NCI-H1436 (cell line): ENCODE data around the gene TEX36.
"Not testable (repeated sequence)": the region's sequence is repeated elsewhere in the genome, so short reads cannot be mapped to it uniquely, and the experiment has no call there.

Experiments used
- DNase-seq: peaks from one replicate; lab custom pipeline; 2025; lab: John Stamatoyannopoulos, UW

Gene TEX36

GRCh38 chr10:125683063-125683462 is at the start of gene TEX36:
Gene TEX36, minus strand, starts transcription at chr10:125683163. Its CDS starts 174 bp downstream, at chr10:125682989.
- DNase-seq, result no peak

DNA sequence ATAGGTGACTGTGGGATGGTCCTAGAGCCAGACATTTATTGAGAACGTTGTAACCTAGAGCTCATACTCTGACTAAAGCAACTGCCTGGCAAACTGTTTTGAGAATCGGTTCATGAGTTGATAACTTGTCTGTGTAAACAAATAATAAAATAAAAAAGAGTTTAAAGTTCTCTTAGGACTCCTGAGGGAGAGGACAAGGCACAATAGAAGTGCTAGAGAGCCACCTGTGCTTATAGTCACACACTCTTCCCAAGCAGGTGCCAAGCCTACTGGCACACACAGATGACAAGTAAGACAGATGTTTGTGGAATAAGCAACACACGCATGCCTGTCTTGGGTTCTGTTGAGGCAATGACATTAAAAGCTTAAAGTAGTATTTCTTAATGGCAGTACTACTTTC is 44.5 kb upstream of the TEX36 start:
- no peak for DNase-seq

- no peak for DNase-seq
Observed at GRCh38 chr10:125726914-125727313, 44.0 kb upstream of the TEX36 start.

GRCh38 chr10:125722811-125723210 is 39.8 kb upstream of the TEX36 start:
- no peak for DNase-seq

DNA sequence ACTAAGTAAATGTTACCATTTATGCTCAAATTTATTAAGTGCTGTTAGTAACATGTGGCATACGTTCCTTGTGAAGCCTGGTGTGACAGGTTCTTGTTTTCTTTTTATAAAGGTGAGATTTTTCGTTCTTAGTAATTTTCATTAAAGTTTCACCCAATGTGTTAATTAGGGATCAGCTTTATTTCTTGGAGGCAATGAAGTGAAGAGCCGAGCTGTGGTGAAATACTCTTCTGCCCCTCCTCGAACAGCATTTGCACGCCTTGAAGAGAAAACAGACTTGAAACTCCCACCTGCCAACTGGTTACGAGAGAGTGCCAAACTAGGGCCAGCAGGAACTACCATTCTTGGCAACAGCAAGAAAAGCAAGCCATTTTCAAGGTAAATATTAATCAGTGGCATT is 38.1 kb upstream of the TEX36 start:
- DNase-seq, result no peak

GRCh38 chr10:125720002-125720382 is 37.0 kb upstream of the TEX36 start:
- DNase-seq, result no peak

DNA sequence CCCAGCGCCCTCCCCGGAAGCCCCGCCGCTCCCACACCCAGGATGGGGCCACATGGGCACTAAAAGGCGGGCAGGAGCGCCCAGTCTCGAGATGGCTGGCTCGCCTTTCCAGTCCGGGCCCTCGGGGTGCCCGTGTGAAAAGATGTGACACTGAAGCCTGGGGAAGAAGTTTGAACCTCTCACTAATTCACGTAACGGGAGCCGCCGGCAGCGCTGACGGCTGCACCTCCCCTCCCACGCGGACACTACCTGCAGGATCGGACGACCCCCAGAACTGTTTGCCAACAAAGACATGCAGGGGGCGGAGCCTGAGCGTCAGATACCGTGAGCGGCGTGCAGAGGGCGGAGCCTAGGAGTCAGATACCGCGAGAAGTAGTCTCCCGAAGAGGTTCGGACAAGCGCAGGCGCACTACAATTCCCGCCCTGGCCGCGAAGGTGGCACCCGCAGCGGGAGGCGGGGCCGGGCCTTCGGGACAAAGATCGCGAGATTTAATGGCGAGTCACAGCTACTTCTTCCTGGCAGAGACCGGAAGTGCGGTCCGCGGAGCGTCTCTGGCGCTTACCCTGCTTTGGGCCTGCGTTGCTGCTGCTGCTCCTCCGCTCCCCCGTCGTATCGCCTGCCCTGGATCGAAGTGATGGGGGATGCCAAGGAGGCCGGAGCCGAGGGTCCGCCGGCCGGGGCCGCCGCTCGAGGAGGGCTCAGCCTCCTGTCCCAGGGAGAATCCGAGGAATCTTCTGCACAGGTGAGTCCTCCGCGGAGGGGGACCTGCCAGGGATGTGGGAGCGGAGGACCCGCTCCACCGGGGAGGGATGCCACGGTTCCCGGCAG is 36.4 kb upstream of the TEX36 start, which contains the start of gene EDRF1:
Gene EDRF1 (plus strand): TSS at position 537 of the 829 bp plus-strand sequence. CDS start 99 bp downstream, at position 636.
- peak; percentile 100 for DNase-seq

DNA sequence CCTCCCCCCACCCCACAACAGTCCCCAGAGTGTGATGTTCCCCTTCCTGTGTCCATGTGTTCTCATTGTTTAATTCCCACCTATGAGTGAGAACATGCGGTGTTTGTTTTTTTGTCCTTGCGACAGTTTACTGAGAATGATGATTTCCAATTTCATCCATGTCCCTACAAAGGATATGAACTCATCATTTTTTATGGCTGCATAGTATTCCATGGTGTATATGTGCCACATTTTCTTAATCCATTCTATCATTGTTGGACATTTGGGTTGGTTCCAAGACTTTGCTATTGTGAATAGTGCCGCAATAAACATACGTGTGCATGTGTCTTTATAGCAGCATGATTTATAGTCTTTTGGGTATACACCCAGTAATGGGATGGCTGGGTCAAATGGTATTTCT is 31.8 kb upstream of the TEX36 start:
- not testable (repeated sequence) for DNase-seq

DNA sequence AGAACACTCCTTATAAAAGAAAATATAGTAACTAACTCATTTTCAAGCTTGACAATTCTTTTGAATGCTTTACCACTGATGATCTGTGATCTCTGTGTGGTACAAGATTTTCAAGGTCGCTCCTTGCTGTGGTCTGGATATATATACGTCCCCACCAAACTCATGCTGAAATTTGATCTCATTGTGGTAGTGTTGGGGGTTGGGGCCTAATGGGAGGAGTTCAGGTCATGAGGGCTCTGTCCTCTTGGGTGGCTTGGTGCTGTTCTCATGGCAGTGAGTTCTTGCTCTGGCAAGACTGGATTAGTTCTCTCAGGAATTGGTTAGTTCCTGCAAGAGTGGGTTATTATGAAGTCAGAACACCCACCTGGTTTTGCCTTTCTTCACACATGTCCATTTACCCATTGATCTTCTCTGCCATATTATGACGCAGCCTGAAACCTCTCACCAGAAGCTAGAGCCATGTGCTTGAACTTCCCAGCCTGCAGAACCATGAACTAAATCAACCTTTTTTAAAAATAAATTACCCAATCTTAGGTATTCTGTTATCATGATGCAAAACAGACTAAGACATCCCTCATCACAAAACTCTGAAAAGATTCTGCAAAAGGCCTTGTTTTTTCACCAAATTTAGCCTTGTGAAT is 28.3 kb upstream of the TEX36 start:
- DNase-seq, result no peak

DNA sequence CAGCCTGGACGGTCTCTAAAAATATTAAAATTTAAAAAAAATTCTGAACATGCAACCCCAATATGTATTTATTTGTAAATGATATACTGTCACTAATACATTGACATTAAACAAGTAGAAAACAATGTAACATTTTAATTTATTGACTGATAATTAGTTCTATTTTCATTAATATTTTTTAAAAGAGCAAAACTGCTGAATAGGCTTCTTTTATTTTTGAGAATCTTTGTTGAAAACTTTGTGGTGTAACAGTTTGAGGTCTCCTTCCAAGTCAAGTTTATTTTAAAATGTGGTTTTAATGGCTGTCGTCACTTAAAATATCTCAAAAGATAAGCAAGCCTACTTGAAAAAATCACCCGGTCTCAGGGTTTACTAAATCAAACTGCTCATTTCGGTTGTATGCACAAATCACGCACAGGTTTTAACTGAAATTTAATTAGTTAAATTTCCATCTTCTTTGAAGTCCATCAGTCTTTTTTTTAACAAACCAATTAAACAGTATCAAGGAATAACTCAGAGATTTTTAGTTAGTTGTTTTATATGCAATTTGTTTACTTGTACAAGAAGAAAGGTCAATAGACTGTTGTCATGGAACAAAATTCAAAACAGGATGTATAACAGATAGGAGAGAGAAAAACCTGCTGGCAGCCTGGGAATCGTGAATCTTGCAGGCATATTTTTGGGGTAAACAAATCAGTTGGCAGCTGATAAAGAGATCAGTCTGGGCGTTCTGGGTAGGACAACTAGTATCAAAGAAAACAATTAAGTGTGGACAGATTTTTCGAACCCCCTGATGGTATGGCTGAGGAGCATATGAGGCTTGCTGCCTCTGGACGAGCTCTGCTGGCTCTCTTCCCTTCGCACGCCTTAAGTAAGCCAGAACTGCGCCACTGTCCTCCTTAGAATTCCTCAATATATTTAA is 26.9 kb upstream of the TEX36 start:
- no peak for DNase-seq

DNA sequence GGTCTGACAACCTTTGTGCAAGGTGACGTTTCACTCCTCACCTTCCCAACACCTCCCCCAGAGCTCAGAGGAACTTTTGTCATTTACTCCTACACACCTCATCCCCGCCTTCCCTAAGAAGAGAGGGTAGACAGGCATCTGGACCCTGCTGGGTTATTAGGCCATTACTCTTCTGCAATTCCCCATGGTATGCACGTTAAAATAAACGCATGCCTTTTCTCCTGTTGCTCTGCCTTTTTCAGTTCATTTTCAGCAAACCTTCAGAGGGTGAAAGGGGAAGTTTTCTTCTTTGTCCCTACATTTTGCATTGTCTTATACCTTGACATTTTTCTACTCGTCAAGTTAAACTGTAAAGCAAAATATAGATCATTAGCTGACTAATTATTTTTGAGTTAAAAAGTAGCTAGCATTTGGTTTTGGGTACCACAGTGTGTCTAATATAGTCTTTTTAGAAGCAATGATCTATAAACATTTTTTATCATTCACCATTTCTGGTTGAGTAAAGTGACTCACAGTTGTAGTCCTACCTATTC is 26.1 kb upstream of the TEX36 start:
- DNase-seq, result no peak

DNA sequence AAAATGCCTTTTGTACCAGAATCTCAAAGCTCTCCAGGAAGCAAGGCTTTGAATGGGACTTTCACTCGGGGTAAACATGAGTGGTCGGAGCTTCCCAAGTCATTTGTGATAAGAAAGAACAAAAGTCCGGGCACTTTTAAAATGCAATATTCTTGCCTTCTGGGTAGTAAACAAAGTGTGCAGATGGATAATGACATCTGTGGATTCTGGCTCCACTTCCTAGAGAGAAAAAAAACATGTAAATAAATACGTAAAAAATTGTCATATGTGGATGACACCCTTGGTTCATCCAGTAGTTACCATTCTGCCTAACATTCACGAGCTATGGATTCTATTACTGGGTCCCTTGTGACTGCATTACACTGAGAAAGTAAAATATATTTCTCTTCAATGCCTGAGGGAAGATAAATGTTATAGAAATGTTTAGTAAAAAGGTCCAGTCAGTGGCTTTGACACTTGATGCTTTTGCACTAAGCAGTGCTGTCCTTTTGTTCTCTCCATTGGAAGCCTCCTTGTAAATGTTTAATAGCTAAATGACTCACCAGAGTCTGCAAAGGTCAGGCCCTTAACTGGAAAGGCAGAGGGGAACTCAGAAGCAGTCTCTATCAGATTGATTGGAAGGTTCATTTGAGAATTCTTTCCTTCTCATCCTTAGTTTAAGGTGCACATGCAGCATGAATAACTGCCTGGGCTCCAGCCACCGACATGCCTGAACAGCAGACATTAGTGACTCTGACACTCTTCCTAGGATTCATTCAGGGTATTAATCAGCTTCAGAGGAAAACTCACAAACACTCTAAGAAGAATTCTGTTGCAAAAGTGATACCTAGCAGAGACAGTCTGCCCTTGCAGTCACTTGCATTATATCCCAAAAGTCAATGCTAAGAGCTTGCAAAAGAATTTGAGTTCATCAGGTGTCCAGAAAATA is 24.8 kb upstream of the TEX36 start:
- DNase-seq, result no peak

- DNase-seq, result no peak
Observed at GRCh38 chr10:125700355-125700911, 17.5 kb upstream of the TEX36 start.

GRCh38 chr10:125699562-125700143 is 16.7 kb upstream of the TEX36 start:
- DNase-seq, result no peak

- DNase-seq, result no peak
Observed at GRCh38 chr10:125698481-125698998, 15.6 kb upstream of the TEX36 start.

GRCh38 chr10:125696884-125697283 is 13.9 kb upstream of the TEX36 start:
- DNase-seq, result not testable (repeated sequence)

GRCh38 chr10:125694883-125695282 is 11.9 kb upstream of the TEX36 start:
- no peak for DNase-seq

- no peak for DNase-seq
Observed at GRCh38 chr10:125693524-125693847, 10.5 kb upstream of the TEX36 start.

DNA sequence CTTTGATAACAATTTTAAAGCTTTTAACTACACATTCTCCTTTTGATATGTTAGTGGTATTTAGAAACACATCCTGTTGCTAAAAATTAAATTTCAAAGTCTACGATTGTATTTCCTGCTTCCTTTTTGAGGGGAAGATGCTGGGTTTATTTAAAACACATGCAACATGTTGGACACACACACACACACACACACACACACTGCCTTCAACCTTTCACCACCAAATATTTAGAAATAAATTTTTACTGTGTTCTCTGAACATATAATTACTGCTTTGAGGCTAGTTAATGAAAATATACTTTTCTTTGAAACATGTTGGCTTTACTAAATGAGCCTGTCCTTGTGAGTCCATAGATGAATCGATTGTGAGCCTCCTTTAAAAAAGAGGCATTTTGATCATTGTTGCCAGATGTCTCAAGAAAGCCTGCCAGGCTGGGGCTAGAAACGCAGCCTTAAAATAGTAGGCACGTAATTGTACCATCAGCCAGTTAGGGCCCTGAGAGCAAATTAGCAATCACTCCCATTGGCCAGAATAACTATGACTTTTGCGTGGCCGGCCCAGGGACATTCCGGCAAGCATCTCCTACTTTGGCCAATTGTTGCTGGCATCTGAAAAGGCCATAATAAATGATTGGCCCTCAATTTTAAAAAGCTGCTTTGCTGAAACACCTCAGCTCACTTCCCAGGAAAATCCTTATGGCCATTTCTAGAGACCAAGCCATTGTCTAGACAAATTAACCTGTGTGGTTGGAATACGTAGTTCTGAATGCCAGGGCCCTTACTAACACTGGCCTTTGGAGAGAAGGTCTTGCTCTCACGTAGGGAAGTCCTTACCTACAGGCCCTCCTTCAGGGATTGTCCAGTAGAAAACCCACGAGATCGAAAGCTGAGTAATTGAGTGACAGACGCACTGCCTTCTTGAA is 9.9 kb upstream of the TEX36 start:
- no peak for DNase-seq
